GM12891 (cell line): Measurements from ENCODE around the gene SATB2.

Experiments used
- POLR2A ChIP-seq: IDR thresholded peaks from 2 replicates; pipeline ENCODE4 v1.6.1; 2011; ENCODE audit warnings: low read depth, low read length, control low read depth
- TAF1 ChIP-seq: IDR thresholded peaks from 2 replicates; pipeline ENCODE4 v1.6.1; 2011; ENCODE audit warnings: low read depth, low read length, control low read depth

- no peak for TF ChIP-seq TAF1
- TF ChIP-seq POLR2A: no peak
Measured at GRCh38 chr2:199384043-199384442, 73.7 kb downstream of the SATB2 start.
